GM12864 (cell line): ENCODE measurements around the gene SNX27.

Experiments
- DNase-seq: peaks from one replicate; pipeline ENCODE4 v3.0.0-alpha.2; 2011; ENCODE audit warnings: low read depth
- H3K4me3 ChIP-seq: 2 replicates; pipeline ENCODE4 v1.5.1; 2011; ENCODE audit warnings: mild to moderate bottlenecking, low read depth, low read length, control low read depth
- TF ChIP-seq, protein P1 (sequence below): IDR thresholded peaks from 2 replicates; pipeline ENCODE4 v1.5.1; 2011; ENCODE audit warnings: low read depth, mild to moderate bottlenecking, moderate library complexity, low read length, control low read depth, inconsistent platforms; ENCODE audit errors: missing control alignments

The SNX27 gene

GRCh38 chr1:151703813-151704212 is 92.0 kb downstream of the SNX27 start:
- TF ChIP-seq, protein P1, sequence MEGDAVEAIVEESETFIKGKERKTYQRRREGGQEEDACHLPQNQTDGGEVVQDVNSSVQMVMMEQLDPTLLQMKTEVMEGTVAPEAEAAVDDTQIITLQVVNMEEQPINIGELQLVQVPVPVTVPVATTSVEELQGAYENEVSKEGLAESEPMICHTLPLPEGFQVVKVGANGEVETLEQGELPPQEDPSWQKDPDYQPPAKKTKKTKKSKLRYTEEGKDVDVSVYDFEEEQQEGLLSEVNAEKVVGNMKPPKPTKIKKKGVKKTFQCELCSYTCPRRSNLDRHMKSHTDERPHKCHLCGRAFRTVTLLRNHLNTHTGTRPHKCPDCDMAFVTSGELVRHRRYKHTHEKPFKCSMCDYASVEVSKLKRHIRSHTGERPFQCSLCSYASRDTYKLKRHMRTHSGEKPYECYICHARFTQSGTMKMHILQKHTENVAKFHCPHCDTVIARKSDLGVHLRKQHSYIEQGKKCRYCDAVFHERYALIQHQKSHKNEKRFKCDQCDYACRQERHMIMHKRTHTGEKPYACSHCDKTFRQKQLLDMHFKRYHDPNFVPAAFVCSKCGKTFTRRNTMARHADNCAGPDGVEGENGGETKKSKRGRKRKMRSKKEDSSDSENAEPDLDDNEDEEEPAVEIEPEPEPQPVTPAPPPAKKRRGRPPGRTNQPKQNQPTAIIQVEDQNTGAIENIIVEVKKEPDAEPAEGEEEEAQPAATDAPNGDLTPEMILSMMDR: no peak
- no peak overlapping the region for H3K4me3 ChIP-seq
- DNase-seq: no peak

GRCh38 chr1:151704246-151704645 is 92.4 kb downstream of the SNX27 start:
- DNase-seq: no peak
- TF ChIP-seq, protein P1: no peak
- H3K4me3 ChIP-seq: no peak overlapping the region

DNA sequence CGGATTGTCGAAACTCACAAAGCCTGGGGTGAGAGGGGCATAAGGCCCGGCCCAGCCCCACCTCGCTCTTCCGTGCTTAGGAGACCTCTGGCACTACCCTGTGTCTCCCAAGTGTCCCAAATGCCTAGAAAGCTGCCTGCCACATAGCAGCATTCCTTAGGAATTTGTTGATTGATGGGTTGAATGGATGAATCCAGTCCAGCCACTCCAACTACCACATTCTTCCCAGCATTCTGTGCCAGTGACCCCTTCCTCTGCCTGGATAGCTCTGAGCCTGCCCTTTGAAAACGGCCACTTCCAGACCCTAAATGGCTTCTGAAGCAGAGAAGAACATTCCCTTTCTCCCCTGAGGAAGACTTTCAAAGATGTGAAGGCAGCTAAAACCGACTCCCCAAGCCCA is 93.3 kb downstream of the SNX27 start:
- TF ChIP-seq, protein P1: no peak
- H3K4me3 ChIP-seq: no peak overlapping the region
- no peak for DNase-seq

- H3K4me3 ChIP-seq: no peak overlapping the region
- DNase-seq: no peak
Observed at GRCh38 chr1:151705753-151706463, 94.1 kb downstream of the SNX27 start.

DNA sequence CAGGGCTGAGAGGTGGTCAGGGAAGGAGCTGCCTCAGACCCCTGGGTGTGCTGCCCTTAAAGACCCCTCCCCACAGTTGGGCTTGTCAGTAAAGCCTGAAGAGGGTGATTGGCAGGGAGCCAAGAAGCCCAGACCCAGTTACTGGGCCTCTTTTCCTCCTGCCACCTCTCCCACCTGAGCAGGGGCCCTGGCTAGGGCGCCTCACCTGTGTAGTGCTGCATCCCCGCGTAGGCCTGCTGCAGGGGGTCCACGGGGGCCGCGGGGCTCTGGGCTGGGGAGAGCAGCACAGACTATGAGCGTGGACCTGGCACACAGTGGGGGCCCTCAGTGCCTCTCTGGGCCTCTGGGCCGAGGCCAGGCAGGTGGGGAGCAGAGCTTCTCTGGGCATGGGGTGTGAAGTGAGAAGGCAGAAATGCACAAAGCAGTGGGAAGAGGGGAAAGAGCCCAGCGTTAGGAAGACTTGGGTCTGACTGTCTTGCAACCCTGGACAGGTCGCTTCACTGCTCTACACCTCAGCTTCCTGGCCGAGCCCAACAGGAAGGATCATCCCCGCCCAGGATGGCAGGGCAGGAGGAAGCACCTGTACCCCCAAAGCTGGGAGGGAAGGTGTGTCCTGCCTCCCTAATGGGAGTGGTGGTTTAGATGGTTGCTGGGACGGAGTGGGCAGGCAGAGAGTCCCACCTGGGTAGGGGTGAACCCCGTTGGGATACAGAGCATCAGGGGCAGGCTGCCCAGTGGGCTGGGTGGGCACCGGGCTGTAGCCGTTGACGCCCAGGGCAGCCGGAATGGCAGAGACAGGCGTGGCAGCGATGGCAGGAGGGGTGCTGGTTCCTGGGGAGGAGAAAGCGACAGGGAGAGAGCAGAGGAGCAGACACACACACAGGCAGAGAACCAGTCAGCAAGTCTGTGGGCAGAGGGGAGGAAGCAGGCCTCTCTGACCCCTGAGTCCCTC is 94.9 kb downstream of the SNX27 start:
- H3K4me3 ChIP-seq: no peak overlapping the region
- TF ChIP-seq, protein P1: no peak
- DNase-seq: no peak

More at GRCh38 chr1:151705753-151706463, 94.1 kb downstream of the SNX27 start:
- TF ChIP-seq, protein P1: no peak

DNA sequence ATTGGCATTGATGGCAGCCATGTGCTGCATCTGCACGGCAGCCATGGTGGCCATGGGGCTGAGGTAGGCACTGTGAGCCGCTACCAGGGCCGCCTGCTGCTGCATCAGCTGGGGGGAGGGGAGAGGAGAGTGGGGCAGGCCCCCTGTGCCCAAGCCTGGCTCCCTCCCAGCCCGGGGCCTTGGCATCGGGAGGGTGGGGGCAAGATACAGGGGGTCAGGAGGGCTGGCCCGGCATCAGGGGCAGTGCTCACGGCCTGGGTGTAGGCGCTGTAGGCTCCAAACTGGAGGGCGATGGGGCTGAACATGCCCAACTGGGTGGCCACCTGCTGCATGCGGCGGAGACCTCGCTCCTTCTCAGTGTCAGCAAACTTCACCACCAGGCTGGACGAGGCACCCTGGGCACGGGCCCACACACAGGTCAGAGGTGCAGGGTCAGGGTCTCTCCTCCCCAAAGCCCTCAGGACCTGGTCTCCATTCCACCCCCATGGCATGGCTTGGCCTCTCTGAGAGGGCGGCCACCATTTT is 95.8 kb downstream of the SNX27 start:
- TF ChIP-seq, protein P1: no peak

More for the DNA sequence above, 95.8 kb downstream of the SNX27 start:
- no peak for DNase-seq
- no peak overlapping the region for H3K4me3 ChIP-seq
